ENCODE data around the gene ZDHHC20. TPM values are rescaled to one million over a fixed set of nuclear protein-coding genes. Genes with fewer than 3 reads are reported as not detected.

Gene ZDHHC20
- total and polyA plus RNA-seq, 2 of the 13 experiments (the other 11 are each of a cell fraction or from before 2014, with no cell fraction given) = 19.9 to 59.9 TPM

GRCh38 chr13:21476893-21477472 lies 17.9 kb upstream of the ZDHHC20 start (continued):
- TF ChIP-seq CTCF (CRISPR knock-in tag; IDR thresholded peaks at IDR 0.05) (peak; percentile 92), RBAK (CRISPR knock-in tag; IDR thresholded peaks at IDR 0.05) (no peak), ZNF124 (CRISPR knock-in tag; IDR thresholded peaks at IDR 0.05) (no peak), ZNF33A (CRISPR knock-in tag; IDR thresholded peaks at IDR 0.05; ENCODE audit: borderline replicate concordance) (no peak), ZNF598 (CRISPR knock-in tag; IDR thresholded peaks at IDR 0.05; ENCODE audit: borderline replicate concordance) (no peak), ZNF577 (CRISPR knock-in tag; IDR thresholded peaks at IDR 0.05; ENCODE audit: borderline replicate concordance, low read depth) (no peak), JUND (CRISPR knock-in tag; IDR thresholded peaks at IDR 0.05) (no peak), ZNF274 (CRISPR knock-in tag; IDR thresholded peaks at IDR 0.05) (no peak), ZSCAN30 (CRISPR knock-in tag; IDR thresholded peaks at IDR 0.05) (no peak), GMEB2 (CRISPR knock-in tag; IDR thresholded peaks at IDR 0.05; ENCODE audit: low read depth) (no peak), ATF3 (CRISPR knock-in tag; IDR thresholded peaks at IDR 0.05) (no peak), SNAPC2 (CRISPR knock-in tag; IDR thresholded peaks at IDR 0.05) (no peak), PITX1 (CRISPR knock-in tag; IDR thresholded peaks at IDR 0.05) (peak; percentile 30; the same call in 1 of the 2 replicates), RBFOX2 (IDR thresholded peaks at IDR 0.05; ENCODE audit: low read depth, low read length) (no peak), KDM2A (CRISPR knock-in tag; IDR thresholded peaks at IDR 0.05; ENCODE audit: borderline replicate concordance, low read depth) (peak; percentile 67; the same call in 1 of the 2 replicates), SMAD1 (CRISPR knock-in tag; IDR thresholded peaks at IDR 0.05; ENCODE audit: borderline replicate concordance, low read depth) (no peak), NFATC3 (CRISPR knock-in tag; IDR thresholded peaks at IDR 0.05) (no peak), SPEN (CRISPR knock-in tag; IDR thresholded peaks at IDR 0.05; ENCODE audit: low read depth) (peak; percentile 49; the same call in 1 of the 2 replicates), ZSCAN20 (CRISPR knock-in tag; IDR thresholded peaks at IDR 0.05; ENCODE audit: borderline replicate concordance) (no peak), SRSF1 (optimal IDR thresholded peaks at IDR 0.05; ENCODE audit: low read depth, low read length) (no peak), TIGD3 (CRISPR knock-in tag; IDR thresholded peaks at IDR 0.05; ENCODE audit: borderline replicate concordance) (no peak), BORCS8-MEF2B (CRISPR knock-in tag; IDR thresholded peaks at IDR 0.05) (no peak), KDM1A (CRISPR knock-in tag; IDR thresholded peaks at IDR 0.05) (no peak), MAX (IDR thresholded peaks at IDR 0.05) (0 out of 2 replicates have a peak, but pooled peaks have one; percentile 24), MTF1 (CRISPR knock-in tag; IDR thresholded peaks at IDR 0.05) (no peak), RFX5 (IDR thresholded peaks at IDR 0.05; ENCODE audit: low read depth, low read length) (no peak)
